OCI-LY1 (cell line): ENCODE data around the gene EGR2.

Source experiments
- H2AFZ ChIP-seq: fragments of 200-600 bp; sonication (generic), shearing (Covaris generic); 2 replicates; pipeline ENCODE4 v1.6.0; 2014; ENCODE audit warnings: antibody characterized with exemption, mild to moderate bottlenecking, low read length
- H3F3A ChIP-seq: fragments of 200-600 bp; sonication (generic), shearing (Covaris generic); 2 replicates; pipeline ENCODE4 v1.6.0; 2014; ENCODE audit warnings: mild to moderate bottlenecking, antibody characterized with exemption, low read length, moderate library complexity; ENCODE audit not compliant: insufficient read depth
- H3K27ac ChIP-seq: fragments of 200-600 bp; sonication (generic); 2 replicates; pipeline ENCODE4 v1.5.1; 2014; ENCODE audit warnings: low read length, mixed run types, mild to moderate bottlenecking, low read depth; ENCODE audit not compliant: poor library complexity, severe bottlenecking
- H3K27me3 ChIP-seq: fragments of 200-600 bp; sonication (generic); 2 replicates; pipeline ENCODE4 v1.6.0; 2014; ENCODE audit warnings: antibody characterized with exemption, mild to moderate bottlenecking, low read length, moderate library complexity; ENCODE audit not compliant: insufficient read depth
- H3K36me3 ChIP-seq: fragments of 200-600 bp; sonication (generic); 2 replicates; pipeline ENCODE4 v1.6.1; 2014; ENCODE audit warnings: mild to moderate bottlenecking, antibody characterized with exemption, low read length, moderate library complexity, mixed read lengths; ENCODE audit not compliant: insufficient read depth
- H3K4me1 ChIP-seq: fragments of 200-600 bp; sonication (generic); 2 replicates; pipeline ENCODE4 v1.5.1; 2014; ENCODE audit warnings: mild to moderate bottlenecking, low read length, moderate library complexity; ENCODE audit not compliant: insufficient read depth, severe bottlenecking
- H3K4me2 ChIP-seq: fragments of 200-600 bp; sonication (generic), shearing (Covaris generic); 2 replicates; pipeline ENCODE4 v1.6.1; 2014; ENCODE audit warnings: low read length
- H3K4me3 ChIP-seq: fragments of 200-600 bp; sonication (generic); 2 replicates; pipeline ENCODE4 v1.5.1; 2014; ENCODE audit warnings: low read length, low read depth, mild to moderate bottlenecking, mixed read lengths; ENCODE audit not compliant: poor library complexity, severe bottlenecking
- H3K79me2 ChIP-seq: fragments of 200-600 bp; shearing (Covaris generic); 2 replicates; pipeline ENCODE4 v1.6.1; 2016; ENCODE audit warnings: mixed run types, low read length, mixed read lengths; ENCODE audit not compliant: insufficient read depth
- H3K9ac ChIP-seq: fragments of 200-600 bp; sonication (generic), shearing (Covaris generic); 2 replicates; pipeline ENCODE4 v1.6.1; 2014; ENCODE audit warnings: mild to moderate bottlenecking, low read length, mixed read lengths
- H3K9me2 ChIP-seq: fragments of 200-600 bp; sonication (generic), shearing (Covaris generic); 2 replicates; pipeline ENCODE4 v1.6.1; 2014; ENCODE audit warnings: low read depth, mild to moderate bottlenecking, low read length, mixed read lengths
- H3K9me3 ChIP-seq: fragments of 200-600 bp; shearing (Covaris generic); 2 replicates; pipeline ENCODE4 v1.6.1; 2014; ENCODE audit warnings: low read length, mixed read lengths
- H4K20me1 ChIP-seq: fragments of 200-600 bp; sonication (generic), shearing (Covaris generic); 2 replicates; pipeline ENCODE4 v1.6.0; 2016; ENCODE audit warnings: mild to moderate bottlenecking, low read length; ENCODE audit not compliant: insufficient read depth
- EZH2 ChIP-seq: fragments of 200-600 bp; sonication (generic), shearing (Covaris generic); IDR thresholded peaks from 2 replicates; pipeline ENCODE4 v1.8.0; 2017; ENCODE audit warnings: borderline replicate concordance, mixed run types, mild to moderate bottlenecking, antibody characterized with exemption, low read length, moderate library complexity, mixed read lengths
- TF ChIP-seq, protein P1 (sequence below): fragments of 200-600 bp; sonication (generic), shearing (Covaris generic); IDR thresholded peaks from 2 replicates; pipeline ENCODE4 v1.5.1; 2017; ENCODE audit warnings: mild to moderate bottlenecking, antibody characterized with exemption, low read length, moderate library complexity, mixed read lengths

EGR2 gene

DNA sequence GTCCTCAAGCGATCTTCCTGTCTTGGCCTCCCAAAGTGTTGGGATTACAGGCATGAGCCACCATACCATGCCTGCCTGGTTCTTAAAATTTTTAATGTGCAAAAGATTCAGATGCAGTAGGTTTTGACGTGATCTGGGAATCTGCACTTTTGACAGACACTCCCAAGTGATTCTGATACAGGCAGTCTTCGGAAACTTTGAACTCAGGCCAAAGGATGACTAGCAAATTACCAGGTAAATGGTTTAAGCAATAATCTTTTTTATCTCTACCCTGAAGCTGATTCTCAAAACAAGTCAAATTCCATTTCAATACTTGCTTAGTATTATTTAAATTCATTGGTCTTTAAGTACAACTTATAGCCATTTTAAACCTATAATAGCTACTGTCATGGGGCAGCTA, 14.3 kb downstream of the EGR2 start:
- Histone ChIP-seq H4K20me1 (no peaks in the 10 kb centered on the region), H3K9me2 (no peaks in the 10 kb centered on the region), H3F3A (no peaks in the 10 kb centered on the region), H3K79me2 (no peaks in the 10 kb centered on the region), H3K9ac (no peak overlapping the region), H3K4me1 (peaks cover 16% of the 10 kb centered on the region), H3K27me3 (no peaks in the 10 kb centered on the region), H3K27ac (no peak overlapping the region), H3K4me2 (no peak overlapping the region), H3K9me3 (no peaks in the 10 kb centered on the region), H3K36me3 (peaks cover 8% of the 10 kb centered on the region), H3K4me3 (no peak overlapping the region), H2AFZ (no peak overlapping the region)
- TF ChIP-seq EZH2 = no peak
- TF ChIP-seq, protein P1, sequence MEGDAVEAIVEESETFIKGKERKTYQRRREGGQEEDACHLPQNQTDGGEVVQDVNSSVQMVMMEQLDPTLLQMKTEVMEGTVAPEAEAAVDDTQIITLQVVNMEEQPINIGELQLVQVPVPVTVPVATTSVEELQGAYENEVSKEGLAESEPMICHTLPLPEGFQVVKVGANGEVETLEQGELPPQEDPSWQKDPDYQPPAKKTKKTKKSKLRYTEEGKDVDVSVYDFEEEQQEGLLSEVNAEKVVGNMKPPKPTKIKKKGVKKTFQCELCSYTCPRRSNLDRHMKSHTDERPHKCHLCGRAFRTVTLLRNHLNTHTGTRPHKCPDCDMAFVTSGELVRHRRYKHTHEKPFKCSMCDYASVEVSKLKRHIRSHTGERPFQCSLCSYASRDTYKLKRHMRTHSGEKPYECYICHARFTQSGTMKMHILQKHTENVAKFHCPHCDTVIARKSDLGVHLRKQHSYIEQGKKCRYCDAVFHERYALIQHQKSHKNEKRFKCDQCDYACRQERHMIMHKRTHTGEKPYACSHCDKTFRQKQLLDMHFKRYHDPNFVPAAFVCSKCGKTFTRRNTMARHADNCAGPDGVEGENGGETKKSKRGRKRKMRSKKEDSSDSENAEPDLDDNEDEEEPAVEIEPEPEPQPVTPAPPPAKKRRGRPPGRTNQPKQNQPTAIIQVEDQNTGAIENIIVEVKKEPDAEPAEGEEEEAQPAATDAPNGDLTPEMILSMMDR = no peak

DNA sequence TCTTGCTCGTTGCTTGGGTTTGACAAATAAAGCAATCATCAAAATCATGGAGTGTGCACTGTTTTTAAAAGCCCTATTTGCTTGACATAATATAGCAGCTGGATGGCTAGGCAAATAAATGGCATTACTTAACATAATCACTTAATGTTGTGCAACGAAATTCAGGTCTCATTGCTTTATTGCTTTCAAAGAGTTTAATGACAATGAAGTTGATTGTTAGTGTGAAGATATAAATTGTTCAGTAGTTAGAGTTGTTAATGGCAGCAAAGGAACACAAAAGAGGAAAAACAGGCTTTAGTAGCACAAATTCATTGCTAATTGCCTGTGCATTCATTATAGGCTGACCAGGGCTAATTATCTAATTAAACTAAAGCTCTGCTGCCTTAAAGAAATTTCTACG, 19.3 kb downstream of the EGR2 start:
- no peak overlapping the region for H2AFZ ChIP-seq
- H3K4me2 ChIP-seq = no peak overlapping the region
- no peak overlapping the region for H3K9ac ChIP-seq
- no peaks in the 10 kb centered on the region for H3K9me3 ChIP-seq
- no peaks in the 10 kb centered on the region for H3K27me3 ChIP-seq
- H3K9me2 ChIP-seq = no peaks in the 10 kb centered on the region
- no peaks in the 10 kb centered on the region for H3F3A ChIP-seq
- TF ChIP-seq, protein P1 = no peak
- no peak for TF ChIP-seq EZH2
- H3K4me1 ChIP-seq = no peaks in the 10 kb centered on the region
- no peaks in the 10 kb centered on the region for H3K79me2 ChIP-seq
- H3K4me3 ChIP-seq = no peak overlapping the region
- H3K27ac ChIP-seq = no peak overlapping the region
- H4K20me1 ChIP-seq = no peaks in the 10 kb centered on the region
- H3K36me3 ChIP-seq = no peaks in the 10 kb centered on the region

DNA sequence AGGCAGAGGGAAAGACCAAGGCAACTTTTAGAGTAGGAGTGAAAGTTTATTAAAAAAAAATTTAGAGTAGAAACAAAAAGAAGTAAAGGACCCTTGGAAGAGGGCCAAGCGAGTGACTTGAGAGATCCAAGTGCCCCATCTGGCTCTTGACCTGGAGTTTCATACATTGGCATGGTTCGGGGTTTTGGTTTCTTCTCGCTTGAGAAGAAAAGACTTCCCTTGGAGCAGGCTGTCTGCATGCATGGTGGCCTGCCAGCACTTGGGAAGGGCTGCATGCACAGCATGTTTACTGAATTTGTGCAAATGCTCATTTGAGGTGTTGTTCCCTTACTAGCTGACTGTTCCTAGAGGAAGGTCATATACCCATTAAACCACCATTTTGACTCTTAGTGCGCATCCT, 20.4 kb downstream of the EGR2 start:
- Histone ChIP-seq H3K9me3 (no peaks in the 10 kb centered on the region), H3K36me3 (no peaks in the 10 kb centered on the region), H2AFZ (no peak overlapping the region), H3F3A (no peaks in the 10 kb centered on the region), H3K4me3 (no peak overlapping the region), H3K4me2 (no peak overlapping the region), H3K27me3 (no peaks in the 10 kb centered on the region), H3K79me2 (no peaks in the 10 kb centered on the region), H3K4me1 (no peaks in the 10 kb centered on the region), H3K27ac (no peak overlapping the region), H3K9ac (no peak overlapping the region), H3K9me2 (no peaks in the 10 kb centered on the region), H4K20me1 (no peaks in the 10 kb centered on the region)
- TF ChIP-seq, protein P1 = no peak
- TF ChIP-seq EZH2 = no peak
